Stimulated activated CD4-positive, alpha-beta T cell treated with anti-CD3 and anti-CD28 coated beads, Interleukin-4, amount 100 ng/mL, for 1 hour (primary cell): ENCODE measurements around the gene SLC8A2.
"Not testable (repeated sequence)": the region's sequence is repeated elsewhere in the genome, so short reads cannot be mapped to it uniquely, and the experiment has no call there.

Experiments
- DNase-seq: peaks from one replicate; pipeline ENCODE4 v3.0.0-alpha.2; 2020

The SLC8A2 gene

GRCh38 chr19:47487551-47488515 lies 16.1 kb upstream of the SLC8A2 start:
- no peak for DNase-seq

GRCh38 chr19:47486900-47487299 lies 15.2 kb upstream of the SLC8A2 start:
- no peak for DNase-seq

GRCh38 chr19:47486220-47486619 lies 14.5 kb upstream of the SLC8A2 start:
- not testable (repeated sequence) for DNase-seq

- no peak for DNase-seq
Observed at GRCh38 chr19:47485210-47485609, 13.5 kb upstream of the SLC8A2 start.

GRCh38 chr19:47483800-47484690 lies 12.4 kb upstream of the SLC8A2 start, which contains the start of gene KPTN:
KPTN (minus strand) TSS chr19:47484219; CDS start chr19:47484160, 59 bp downstream.
- DNase-seq: peak; percentile 89

GRCh38 chr19:47483200-47483599 lies 11.5 kb upstream of the SLC8A2 start:
- DNase-seq: no peak

GRCh38 chr19:47481460-47482052 lies 9.9 kb upstream of the SLC8A2 start:
- no peak for DNase-seq

GRCh38 chr19:47480658-47481057 lies 9.0 kb upstream of the SLC8A2 start:
- no peak for DNase-seq

GRCh38 chr19:47479701-47480503 lies 8.2 kb upstream of the SLC8A2 start:
- no peak for DNase-seq

- no peak for DNase-seq
Observed at GRCh38 chr19:47476438-47476972, 4.8 kb upstream of the SLC8A2 start.

- DNase-seq: no peak
Observed at GRCh38 chr19:47475465-47475864, 3.8 kb upstream of the SLC8A2 start.

GRCh38 chr19:47473336-47473735 lies 1.6 kb upstream of the SLC8A2 start:
- DNase-seq: no peak

- no peak for DNase-seq
Observed at GRCh38 chr19:47471381-47471732, 336 bp downstream of the SLC8A2 start.

- no peak for DNase-seq
Observed at GRCh38 chr19:47470447-47471195, 1.1 kb downstream of the SLC8A2 start.

- no peak for DNase-seq
Observed at GRCh38 chr19:47469719-47470118, 2.0 kb downstream of the SLC8A2 start.

GRCh38 chr19:47469363-47469700 lies 2.4 kb downstream of the SLC8A2 start:
- no peak for DNase-seq

- DNase-seq: no peak
Observed at GRCh38 chr19:47467914-47468313, 3.8 kb downstream of the SLC8A2 start.

- DNase-seq: no peak
Observed at GRCh38 chr19:47465957-47466356, 5.7 kb downstream of the SLC8A2 start.

- DNase-seq: no peak
Observed at GRCh38 chr19:47464675-47465419, 6.8 kb downstream of the SLC8A2 start.

GRCh38 chr19:47461876-47462275 lies 9.8 kb downstream of the SLC8A2 start:
- DNase-seq: no peak

- no peak for DNase-seq
Observed at GRCh38 chr19:47459477-47459876, 12.2 kb downstream of the SLC8A2 start.
